GM12891 (cell line): ENCODE data around the gene KCTD16.

Source experiments
- POLR2A ChIP-seq: IDR thresholded peaks from 2 replicates; pipeline ENCODE4 v1.6.1; 2011; ENCODE audit warnings: low read depth, low read length, control low read depth
- POLR2AphosphoS5 ChIP-seq: IDR thresholded peaks from 2 replicates; pipeline ENCODE4 v1.6.1; 2011; ENCODE audit warnings: low read depth, low read length, control low read depth
- SPI1 ChIP-seq: IDR thresholded peaks from 2 replicates; pipeline ENCODE4 v1.6.1; 2011; ENCODE audit warnings: low read depth, low read length, control low read depth

- no peak for TF ChIP-seq POLR2A
- no peak for TF ChIP-seq POLR2AphosphoS5
- no peak for TF ChIP-seq SPI1
These were observed 160.7 kb downstream of the KCTD16 start for GRCh38 chr5:144331361-144331760.
